NCI-H1048 (cell line): Measurements from ENCODE around the gene CSRNP3.

Experiments
- DNase-seq: peaks from one replicate; lab custom pipeline; 2025; lab: John Stamatoyannopoulos, UW

CSRNP3 gene

GRCh38 chr2:165687426-165688002, 218.0 kb downstream of the CSRNP3 start:
- no peak for DNase-seq

DNA sequence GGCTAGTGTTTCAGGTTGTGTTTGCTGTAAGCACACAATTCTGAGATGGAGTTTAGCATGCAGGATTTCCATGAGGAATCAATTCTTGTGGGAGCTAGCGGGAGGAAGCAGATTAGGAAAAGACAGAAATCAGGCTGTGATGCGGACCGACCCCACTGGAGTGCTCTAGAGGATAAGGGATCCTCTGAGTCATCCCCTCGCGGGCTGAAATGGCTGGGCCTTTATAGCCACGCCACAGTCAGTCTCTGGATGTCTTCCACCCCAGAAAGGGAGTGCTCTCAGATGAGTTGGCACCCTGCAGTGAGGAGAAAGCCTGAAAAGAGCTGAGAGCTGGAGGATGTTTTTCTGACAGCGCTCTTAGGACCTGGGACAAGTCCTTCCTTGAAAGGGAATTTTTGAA, 222.1 kb downstream of the CSRNP3 start:
- DNase-seq, result no peak

DNA sequence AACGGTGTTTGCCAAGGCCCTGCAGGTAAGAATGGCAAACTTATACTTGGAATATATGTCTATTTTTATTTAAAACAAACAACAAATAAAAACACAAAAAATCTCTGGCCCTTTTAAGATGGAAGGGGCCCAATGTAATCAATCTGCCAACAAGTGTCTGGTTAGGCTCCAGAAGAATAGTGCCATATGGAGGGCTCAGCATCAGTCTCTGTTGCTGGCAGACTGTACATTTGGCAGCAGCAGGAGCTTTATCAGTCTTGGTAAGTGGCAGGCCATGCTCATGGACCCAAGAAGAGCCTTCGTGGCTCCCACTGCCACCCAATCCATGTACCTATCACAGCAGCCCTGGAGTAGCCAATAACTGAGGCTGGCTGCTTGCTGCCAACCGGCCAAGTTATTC, 223.4 kb downstream of the CSRNP3 start:
- no peak for DNase-seq

DNA sequence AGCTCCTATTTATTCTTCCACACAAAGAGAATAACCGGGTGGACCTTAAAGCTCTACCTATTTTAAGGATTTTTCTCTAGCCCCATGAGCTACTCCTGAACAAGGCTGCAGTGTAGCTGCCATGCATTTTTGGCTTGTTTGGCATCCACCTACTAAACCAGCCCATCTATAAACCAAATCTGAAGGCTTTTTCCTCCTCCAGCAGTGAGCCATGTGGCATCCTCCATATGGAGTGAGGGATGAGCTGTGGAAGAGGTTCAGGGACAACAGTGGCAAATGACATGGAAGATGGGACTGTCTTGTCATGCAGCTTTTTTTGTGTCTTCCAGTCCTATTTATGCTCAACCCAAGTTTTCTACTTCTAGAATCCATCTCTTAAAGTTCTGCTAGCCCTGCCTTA, 224.3 kb downstream of the CSRNP3 start:
- no peak for DNase-seq

DNA sequence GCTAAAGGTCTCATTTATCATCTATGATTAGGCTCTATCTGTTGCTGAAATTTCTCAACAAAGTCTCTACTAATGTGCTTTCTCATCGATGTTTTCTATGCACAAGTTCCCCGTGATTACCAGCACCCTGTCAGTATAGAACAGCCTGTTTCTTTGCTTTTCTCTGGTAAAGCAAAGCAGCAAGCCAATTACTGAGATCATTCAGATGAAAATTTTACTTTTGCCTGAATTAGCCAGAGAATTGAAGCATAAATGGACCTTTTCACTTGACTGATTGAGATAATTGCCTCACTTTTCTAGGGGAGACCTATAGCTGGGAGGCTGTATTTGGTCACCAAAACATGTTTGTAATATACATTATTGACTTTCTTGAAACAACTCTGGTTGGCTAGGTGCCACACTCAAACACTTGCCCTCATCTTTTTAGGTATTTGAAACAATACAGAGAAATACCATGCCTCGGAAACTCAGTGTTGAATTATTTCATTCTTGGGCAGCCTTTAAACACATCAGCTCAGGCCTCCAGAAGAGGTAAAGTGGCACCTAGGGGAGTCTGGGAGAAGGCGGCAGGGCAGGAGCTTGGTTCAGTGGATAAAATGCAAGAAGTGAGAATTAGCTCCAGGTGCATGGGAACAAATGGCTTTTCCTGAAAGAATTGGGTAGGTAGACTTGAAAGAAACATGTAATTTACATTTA, 228.4 kb downstream of the CSRNP3 start:
- no peak for DNase-seq

DNA sequence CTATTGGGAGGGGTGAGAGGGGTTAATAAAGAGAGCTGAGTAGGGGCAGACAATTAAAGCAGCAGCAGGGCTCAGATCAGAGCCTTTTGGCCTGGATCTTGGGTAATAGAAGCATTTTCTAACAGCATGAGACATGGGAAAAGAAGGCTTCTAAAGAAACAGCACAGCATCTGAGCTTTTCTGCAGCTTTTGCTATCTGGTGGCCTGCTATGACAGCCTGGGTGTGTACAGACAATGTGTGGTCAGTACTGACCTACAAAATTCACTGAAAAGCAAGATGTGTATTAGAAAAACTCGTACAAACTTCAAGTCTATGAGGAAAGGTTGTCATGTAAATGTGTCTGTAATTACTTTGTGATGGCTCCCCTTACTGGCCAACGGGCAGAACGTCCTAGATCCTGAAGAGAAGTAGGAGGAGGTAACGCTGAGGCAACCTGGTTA, 229.0 kb downstream of the CSRNP3 start:
- DNase-seq, result no peak

DNA sequence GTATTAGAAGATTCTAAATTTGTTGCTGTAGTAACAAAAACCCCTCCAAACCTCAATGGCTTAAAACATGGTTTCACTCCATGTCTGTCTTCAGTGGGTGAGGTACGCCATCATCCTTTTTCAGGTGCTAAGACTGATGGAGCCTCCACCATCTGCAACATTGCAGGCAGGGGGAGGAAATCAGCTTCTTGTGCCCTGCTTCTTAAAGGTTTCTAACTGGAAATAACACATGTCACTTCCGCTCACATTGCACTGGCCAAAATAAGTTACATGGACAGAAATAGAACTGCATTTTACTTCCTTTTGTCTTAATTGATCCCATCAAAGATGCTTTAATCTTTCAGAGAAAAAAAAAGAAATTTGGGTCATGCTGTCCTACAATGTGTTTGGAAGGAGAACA, 230.4 kb downstream of the CSRNP3 start:
- no peak for DNase-seq

DNA sequence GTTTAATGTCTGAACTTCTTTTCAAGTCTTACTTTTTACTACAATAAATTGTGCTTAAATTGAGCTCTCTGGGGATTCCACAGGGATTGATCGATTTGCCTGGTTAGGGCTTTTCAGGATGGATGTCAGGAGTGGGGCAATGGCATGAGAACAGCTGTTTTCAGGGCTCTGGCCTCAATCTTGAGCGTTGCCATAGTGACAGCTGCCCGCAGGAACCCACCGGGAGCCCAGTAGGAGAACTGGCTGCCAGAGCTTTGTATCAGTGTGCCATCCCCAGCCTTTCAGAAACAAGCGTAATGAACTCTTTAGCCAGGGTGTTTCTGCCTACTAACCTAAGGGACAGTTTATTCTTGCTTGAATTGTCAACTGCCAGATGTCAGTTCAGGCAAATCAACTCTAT, 231.0 kb downstream of the CSRNP3 start:
- no peak for DNase-seq

DNA sequence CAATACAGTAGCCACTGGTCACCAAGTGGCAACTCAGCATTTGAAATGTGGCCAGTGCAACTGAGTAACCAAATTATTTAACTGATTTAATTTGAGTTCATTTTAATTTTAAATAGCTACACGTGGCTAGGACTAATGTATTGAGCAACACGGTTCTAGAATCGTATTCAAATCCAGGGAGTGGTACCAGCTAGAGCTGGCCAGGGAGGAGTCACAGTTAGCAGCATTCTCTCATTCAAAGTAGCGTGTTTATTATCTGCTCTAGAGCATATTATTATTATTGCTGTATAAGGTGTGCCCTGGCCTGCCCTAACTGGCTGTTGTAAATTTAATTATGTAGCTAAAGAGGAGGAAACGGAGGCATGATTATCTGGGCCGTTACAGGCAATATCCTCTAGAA, 231.6 kb downstream of the CSRNP3 start:
- DNase-seq, result no peak

GRCh38 chr2:165706960-165707487, 237.5 kb downstream of the CSRNP3 start:
- DNase-seq, result no peak

- DNase-seq, result no peak
These were observed 246.6 kb downstream of the CSRNP3 start for GRCh38 chr2:165716091-165716490.

DNA sequence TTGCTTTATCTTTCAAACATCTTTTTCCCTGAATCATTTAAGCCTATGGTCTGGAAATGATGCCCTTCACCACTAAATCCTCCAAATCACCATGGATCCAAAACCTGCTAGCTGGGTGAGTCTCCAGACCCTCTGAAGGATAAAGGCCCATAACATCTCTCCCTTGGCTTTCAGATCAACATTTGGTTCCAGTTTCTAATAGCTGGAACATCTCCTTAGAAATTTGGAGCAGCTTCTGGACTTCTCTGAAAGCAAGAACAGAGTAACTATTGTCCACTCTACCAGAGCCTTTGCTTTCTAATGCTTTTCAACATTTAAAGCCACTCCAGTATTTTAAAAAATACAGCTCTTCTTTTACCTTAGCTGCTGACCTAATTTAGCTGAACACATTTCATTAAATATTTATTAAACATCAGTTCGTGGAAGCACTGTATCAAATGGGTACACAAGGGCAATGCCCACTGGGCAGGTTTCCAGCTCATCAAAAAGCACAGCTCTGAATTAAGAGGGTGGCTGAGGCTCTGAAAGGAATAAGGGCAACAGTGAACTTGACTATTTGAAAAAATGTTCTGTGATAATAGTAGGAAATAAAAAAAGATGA, 249.2 kb downstream of the CSRNP3 start:
- DNase-seq, result no peak

GRCh38 chr2:165720511-165720910, 251.0 kb downstream of the CSRNP3 start:
- no peak for DNase-seq

DNA sequence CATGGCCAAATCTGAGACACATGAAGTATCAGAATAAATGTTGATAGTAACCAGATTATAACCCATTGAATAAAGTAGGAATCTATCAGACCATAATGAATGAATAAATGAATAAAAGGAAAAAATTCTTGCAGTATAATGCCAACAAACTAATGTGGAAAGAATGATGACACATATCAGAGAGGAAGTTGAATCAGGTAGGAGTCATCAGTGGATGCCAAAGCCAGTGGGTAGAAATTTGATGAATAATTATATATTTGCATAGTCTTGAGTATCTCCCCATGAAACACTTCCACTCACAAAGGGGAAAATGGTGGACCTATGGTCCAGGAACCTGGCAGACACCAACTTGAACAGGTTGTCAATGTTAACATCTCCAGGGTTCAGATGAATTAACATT, 255.9 kb downstream of the CSRNP3 start:
- no peak for DNase-seq
